HG03159 (cell line): ENCODE results near the gene OSBPL10.
"Not testable (repeated sequence)": the region's sequence is repeated elsewhere in the genome, so short reads cannot be mapped to it uniquely, and the experiment has no call there.

ENCODE experiments used
- ATAC-seq: cut with Tn5 transposase; IDR thresholded peaks from one replicate; pipeline ENCODE4 v1.9.1; 2021; ENCODE audit warnings: mild to moderate bottlenecking, moderate library complexity; ENCODE audit not compliant: unreplicated experiment

Gene OSBPL10

DNA sequence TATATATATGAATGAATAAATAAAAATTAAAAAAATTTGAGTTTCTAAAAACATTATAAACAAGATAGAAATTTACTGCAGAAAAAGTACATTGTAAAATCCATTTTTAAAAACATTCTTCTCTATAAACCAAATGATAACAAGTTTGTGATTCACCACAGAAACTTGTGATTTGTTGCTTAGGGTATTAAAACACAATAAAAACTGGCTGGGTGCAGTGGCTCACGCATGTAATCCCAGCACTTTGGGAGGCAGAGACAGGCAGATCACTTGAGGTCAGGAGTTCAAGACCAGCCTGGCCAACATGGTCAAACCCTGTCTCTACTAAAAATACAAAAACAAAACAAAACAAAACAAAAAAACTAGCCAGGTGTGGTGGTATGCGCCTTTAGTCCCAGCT, 197.2 kb downstream of the OSBPL10 start:
- not testable (repeated sequence) for ATAC-seq

DNA sequence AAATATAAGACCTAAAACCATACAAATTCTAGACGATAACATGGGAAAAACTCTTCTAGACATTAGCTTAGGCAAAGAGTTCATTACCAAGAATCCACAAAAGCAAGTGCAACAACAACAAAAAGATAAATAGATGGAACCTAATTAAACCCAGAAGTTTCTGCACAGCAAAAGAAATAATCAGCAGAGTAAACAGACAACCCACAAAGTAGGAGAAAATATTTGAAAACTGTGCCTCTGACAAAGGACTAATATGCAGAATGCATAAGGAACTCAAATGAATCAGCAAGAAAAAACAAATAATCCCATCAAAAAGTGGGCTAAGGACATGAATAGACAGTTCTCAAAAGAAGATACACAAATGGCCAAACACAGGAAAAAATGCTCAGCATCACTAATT, 198.8 kb downstream of the OSBPL10 start:
- ATAC-seq = not testable (repeated sequence)

GRCh38 chr3:31779514-31779913, 201.5 kb downstream of the OSBPL10 start:
- no peak for ATAC-seq

DNA sequence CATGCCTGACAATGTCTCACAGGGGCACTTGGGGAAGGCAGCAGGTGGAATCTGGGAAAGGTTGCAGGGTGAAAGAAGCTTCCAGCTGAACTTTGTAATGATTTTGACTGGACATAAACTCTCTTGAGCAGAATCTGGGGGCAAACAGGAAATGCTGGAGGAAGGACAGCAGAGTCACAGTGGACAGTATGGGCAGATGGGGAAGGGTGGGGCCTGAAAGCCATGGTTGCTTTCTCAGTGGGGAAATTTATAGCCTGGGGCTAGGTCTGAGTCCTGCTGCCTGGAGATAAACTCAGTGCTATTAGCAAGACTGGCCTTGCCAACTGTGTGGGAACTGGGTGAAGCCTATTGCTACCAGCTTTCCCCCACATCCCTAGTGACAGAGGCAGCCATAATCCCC, 203.2 kb downstream of the OSBPL10 start:
- ATAC-seq = no peak

DNA sequence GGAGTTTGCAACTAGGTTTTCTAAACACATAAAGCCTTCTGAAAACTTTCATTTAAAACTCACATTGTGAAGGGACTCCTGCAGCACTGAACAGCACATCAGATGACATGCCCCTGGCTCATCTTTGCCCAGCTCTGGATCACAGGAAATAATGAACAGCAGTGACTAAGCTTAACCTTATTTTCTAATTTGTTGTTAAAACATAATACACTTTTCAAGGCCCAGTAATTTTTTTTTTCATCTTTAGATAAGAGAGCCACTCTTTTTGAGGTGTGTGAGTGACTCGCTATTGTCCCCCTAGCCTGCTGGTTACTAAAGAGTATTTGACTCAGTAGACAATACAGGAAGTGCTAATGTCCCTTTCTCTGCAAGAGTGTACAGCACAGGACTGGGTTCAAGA, 204.0 kb downstream of the OSBPL10 start:
- no peak for ATAC-seq

- no peak for ATAC-seq
Observed at GRCh38 chr3:31776016-31776415, 205.0 kb downstream of the OSBPL10 start.

GRCh38 chr3:31775383-31775782, 205.7 kb downstream of the OSBPL10 start:
- ATAC-seq = no peak

DNA sequence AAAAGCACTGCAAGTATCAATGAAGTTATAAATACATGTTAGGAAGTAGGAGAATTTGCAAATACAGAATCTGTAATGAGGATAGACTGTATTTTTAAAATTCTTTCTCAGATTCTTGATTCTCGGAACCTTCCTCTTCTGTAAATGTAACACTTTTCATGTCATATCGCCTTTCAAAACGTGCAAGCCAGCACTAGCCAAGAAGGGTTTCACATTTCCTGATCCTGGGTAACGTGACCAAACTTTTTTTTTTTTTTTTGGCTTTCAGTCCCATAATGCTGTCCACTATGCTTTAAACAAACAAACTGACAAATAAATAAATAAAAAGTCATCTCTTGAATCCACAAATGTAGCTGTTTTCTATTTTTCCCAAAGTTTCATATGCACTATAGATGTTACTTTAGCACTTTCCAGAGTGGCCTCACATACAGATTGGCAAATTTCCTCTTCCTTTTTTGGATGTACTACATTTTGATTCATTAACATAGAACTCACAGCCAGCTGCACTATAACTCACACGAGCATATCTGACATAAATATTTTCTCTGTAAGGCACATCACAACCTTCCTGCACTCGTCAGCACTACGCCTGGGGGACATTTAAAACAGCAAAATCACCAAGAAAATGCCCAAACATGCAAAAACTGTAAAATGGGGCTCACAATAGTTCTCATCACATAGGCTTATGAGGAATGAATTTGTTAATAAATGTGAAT, 208.1 kb downstream of the OSBPL10 start:
- ATAC-seq = no peak

GRCh38 chr3:31772272-31772671, 208.8 kb downstream of the OSBPL10 start:
- ATAC-seq = no peak

- no peak for ATAC-seq
Observed at GRCh38 chr3:31770822-31771326, 210.2 kb downstream of the OSBPL10 start.

GRCh38 chr3:31768479-31769125, 212.5 kb downstream of the OSBPL10 start:
- ATAC-seq = no peak

GRCh38 chr3:31767920-31768319, 213.1 kb downstream of the OSBPL10 start:
- no peak for ATAC-seq

DNA sequence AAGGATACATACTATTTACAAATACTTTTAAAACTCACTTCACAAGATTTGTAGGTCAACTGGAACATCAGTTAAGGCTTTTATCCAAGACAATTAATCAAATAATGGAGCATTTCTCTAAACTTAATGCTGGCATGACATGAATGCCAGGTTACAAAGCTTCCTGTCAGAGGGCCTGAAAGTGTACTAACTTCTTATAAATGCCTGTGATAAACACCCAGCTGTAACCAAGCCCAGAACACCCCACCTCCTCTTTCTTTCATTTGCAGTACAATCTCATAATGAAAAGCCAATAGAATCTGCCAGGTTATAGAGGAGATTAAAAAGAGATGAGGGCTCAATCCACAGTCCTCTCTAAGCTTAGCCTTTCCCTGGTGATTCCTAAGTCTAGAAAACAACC, 214.4 kb downstream of the OSBPL10 start:
- no peak for ATAC-seq

DNA sequence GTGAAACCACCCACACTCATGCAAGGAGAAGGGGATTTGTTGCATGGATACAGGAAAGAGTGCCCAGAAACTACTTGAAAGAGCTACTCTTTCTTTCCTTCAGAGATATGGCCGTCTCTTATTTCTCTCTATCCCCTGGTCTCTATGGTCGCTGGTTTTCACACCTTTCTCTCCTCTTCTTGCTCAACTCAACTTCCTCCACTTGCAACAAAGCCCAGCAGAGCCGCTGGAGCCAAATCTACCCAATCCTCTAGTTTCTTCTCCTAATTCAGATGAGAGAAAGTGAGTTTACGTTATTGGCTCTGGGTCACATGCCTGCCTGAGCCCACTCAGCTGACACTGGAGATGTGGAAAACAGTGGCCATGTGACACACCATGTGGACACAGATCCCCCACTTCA, 215.2 kb downstream of the OSBPL10 start:
- no peak for ATAC-seq

GRCh38 chr3:31763731-31764130, 217.3 kb downstream of the OSBPL10 start:
- no peak for ATAC-seq

DNA sequence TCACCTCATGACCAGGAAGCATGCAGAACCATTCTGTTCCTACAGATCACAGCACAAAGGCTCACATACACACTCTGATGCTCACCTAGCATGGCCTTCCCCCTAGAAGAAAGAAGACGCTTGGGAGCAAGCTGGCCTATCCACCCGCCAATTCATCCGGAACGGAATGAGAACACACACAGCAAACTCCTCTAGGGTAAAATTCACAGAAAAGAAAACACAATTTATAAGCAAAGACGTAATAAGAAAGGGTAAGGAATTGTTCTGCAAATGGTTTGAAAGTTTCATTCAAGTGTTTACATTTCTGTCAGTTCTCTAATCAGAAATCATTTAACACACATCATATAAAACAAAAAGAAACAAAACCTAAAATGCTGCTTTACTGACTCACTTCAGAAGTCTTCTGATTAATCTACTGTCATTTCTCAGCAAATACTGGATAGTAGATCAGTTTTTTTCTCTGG, 218.1 kb downstream of the OSBPL10 start:
- no peak for ATAC-seq

- no peak for ATAC-seq
Observed at GRCh38 chr3:31762097-31762764, 218.8 kb downstream of the OSBPL10 start.

- ATAC-seq = no peak
Observed at GRCh38 chr3:31760654-31761053, 220.4 kb downstream of the OSBPL10 start.

DNA sequence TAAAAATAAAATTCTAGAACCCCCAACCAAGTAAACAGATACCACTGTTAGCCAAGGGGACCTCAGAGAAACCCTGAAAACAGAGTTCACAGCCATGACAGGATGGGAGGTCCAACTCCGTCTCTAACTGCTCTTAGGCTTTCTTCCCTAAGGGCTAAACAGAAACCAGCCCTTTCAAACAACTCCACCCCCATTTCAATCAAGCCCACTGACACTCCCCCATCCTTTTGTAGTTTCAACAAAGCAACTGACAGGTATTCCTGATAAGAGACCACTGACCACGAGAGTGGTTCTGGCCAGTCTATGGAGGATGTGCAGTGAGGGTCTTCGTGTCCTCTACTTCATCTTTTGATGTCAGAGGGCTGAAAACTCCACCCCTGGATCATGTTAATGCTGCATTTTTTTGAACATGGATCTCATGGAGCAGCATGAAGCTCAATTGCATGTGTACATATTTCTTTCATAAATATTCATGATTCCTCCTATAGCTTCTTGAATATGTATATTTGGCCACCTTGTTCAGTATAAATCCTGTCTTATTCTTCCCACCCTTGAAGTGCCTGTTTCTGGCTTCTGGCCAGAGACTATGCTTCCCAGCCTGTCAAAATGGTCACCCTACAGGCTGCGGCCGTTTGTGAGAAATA, 222.6 kb downstream of the OSBPL10 start:
- no peak for ATAC-seq

DNA sequence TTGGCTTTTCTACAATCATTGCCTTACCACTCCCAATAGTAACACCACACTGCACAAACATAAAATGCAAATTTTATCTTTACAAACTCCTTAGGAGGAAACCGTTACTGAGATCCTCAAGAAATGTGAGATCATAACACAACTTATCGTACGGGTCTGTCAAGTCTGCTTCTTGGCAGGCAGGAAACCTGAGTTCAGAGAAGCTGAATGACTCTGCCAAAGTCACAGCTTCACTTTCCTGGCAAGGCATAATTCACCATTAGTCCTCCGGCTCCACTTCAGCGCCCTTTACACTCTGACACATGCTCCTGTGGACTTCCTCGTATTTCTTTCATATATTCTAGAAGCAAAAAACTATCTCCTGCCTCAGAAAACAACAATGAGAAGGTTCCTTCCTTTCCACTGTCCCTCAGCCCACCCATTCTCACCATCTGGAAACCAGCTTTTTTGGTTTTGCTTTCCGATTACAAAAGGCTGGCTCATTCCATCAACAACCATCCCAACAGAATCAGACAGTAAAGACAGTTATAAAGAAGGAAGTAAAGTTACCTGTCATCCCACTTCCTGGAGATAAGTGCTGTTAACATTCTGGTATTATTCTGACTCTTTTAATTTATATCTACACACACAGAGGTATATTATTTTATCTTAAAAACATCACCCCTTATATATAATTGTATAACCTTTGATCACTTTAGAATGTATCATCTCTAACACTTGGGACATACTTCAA, 225.0 kb downstream of the OSBPL10 start:
- no peak for ATAC-seq
